HCT116 (cell line): ENCODE results near the gene RABL3.
"Not testable (repeated sequence)": the region's sequence is repeated elsewhere in the genome, so short reads cannot be mapped to it uniquely, and the experiment has no call there.

Source experiments
- CBX3 ChIP-seq: IDR thresholded peaks from 2 replicates; pipeline ENCODE4 v1.6.1; 2012; ENCODE audit warnings: low read depth
- CEBPB ChIP-seq: IDR thresholded peaks from 2 replicates; pipeline ENCODE4 v1.6.1; 2012; ENCODE audit warnings: low read depth
- EGR1 ChIP-seq: IDR thresholded peaks from 2 replicates; pipeline ENCODE4 v1.6.1; 2012; ENCODE audit warnings: low read depth
- EZH2 ChIP-seq: fragments of 200-600 bp; sonication (generic); IDR thresholded peaks from 2 replicates; pipeline ENCODE4 v1.6.1; 2017; ENCODE audit warnings: antibody characterized with exemption, mixed run types
- MAX ChIP-seq: IDR thresholded peaks from 2 replicates; pipeline ENCODE4 v1.6.1; 2012
- POLR2A ChIP-seq: IDR thresholded peaks from 2 replicates; pipeline ENCODE4 v1.7.0; 2011; ENCODE audit warnings: borderline replicate concordance; ENCODE audit not compliant: insufficient read depth, insufficient read length; ENCODE audit errors: extremely low read depth
- POLR2AphosphoS5 ChIP-seq: IDR thresholded peaks from 2 replicates; pipeline ENCODE4 v1.6.1; 2011; ENCODE audit warnings: mild to moderate bottlenecking, low read depth, low read length, moderate library complexity
- SIN3A ChIP-seq: IDR thresholded peaks from 2 replicates; pipeline ENCODE4 v1.6.1; 2012; ENCODE audit warnings: low read depth
- SP1 ChIP-seq: IDR thresholded peaks from 2 replicates; pipeline ENCODE4 v1.6.1; 2012; ENCODE audit warnings: low read depth
- TCF7L2 ChIP-seq: IDR thresholded peaks from 2 replicates; pipeline ENCODE4 v1.7.0; 2011; ENCODE audit warnings: borderline replicate concordance, inconsistent platforms; ENCODE audit not compliant: insufficient read depth, insufficient read length; ENCODE audit errors: extremely low read depth
- ZFX ChIP-seq: fragments of 450-650 bp; IDR thresholded peaks from 2 replicates; pipeline ENCODE4 v1.6.1; 2017
- ZNF274 ChIP-seq: fragments of 200-500 bp; sonication (Bioruptor generic); IDR thresholded peaks from 2 replicates; pipeline ENCODE4 v1.6.1; 2014; ENCODE audit warnings: mild to moderate bottlenecking, low read depth, low read length, inconsistent platforms
- TF ChIP-seq, protein P1 (sequence below), 3 experiments: fragments of 200-600 bp in 1 of 3; sonication (generic) in 1 of 3; IDR thresholded peaks in 2 of 3; conservative IDR thresholded peaks in 1 of 3; 2 replicates each; pipeline ENCODE4 v1.5.1; 2012 to 2017; ENCODE audit warnings: low read depth in 2 of 3, low read length in 2 of 3, antibody characterized with exemption in 1 of 3, borderline replicate concordance in 1 of 3, control low read depth in 1 of 3, mild to moderate bottlenecking in 1 of 3, mixed read lengths in 1 of 3, mixed run types in 1 of 3, moderate library complexity in 1 of 3; ENCODE audit not compliant: insufficient read depth in 1 of 3

GRCh38 chr3:120738006-120738405 is 4.3 kb downstream of the RABL3 start:
- TF ChIP-seq, protein P1, sequence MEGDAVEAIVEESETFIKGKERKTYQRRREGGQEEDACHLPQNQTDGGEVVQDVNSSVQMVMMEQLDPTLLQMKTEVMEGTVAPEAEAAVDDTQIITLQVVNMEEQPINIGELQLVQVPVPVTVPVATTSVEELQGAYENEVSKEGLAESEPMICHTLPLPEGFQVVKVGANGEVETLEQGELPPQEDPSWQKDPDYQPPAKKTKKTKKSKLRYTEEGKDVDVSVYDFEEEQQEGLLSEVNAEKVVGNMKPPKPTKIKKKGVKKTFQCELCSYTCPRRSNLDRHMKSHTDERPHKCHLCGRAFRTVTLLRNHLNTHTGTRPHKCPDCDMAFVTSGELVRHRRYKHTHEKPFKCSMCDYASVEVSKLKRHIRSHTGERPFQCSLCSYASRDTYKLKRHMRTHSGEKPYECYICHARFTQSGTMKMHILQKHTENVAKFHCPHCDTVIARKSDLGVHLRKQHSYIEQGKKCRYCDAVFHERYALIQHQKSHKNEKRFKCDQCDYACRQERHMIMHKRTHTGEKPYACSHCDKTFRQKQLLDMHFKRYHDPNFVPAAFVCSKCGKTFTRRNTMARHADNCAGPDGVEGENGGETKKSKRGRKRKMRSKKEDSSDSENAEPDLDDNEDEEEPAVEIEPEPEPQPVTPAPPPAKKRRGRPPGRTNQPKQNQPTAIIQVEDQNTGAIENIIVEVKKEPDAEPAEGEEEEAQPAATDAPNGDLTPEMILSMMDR (IDR thresholded peaks at IDR 0.05 in 2 of 3, conservative IDR thresholded peaks at IDR 0.05 in 1 of 3; ENCODE audit: borderline replicate concordance in 1 of 3, insufficient read depth in 1 of 3, low read depth in 2 of 3, low read length in 2 of 3), result not testable (repeated sequence)
- TF ChIP-seq POLR2AphosphoS5, EZH2, POLR2A, MAX, TCF7L2, SP1, EGR1, CBX3, ZFX, ZNF274, CEBPB, SIN3A: not testable (repeated sequence)
